GM18861 (cell line): ENCODE data around the gene ECE2.

Experiments
- ATAC-seq: cut with Tn5 transposase; IDR thresholded peaks from one replicate; pipeline ENCODE4 v1.9.1; 2021; ENCODE audit not compliant: unreplicated experiment

The ECE2 gene

DNA sequence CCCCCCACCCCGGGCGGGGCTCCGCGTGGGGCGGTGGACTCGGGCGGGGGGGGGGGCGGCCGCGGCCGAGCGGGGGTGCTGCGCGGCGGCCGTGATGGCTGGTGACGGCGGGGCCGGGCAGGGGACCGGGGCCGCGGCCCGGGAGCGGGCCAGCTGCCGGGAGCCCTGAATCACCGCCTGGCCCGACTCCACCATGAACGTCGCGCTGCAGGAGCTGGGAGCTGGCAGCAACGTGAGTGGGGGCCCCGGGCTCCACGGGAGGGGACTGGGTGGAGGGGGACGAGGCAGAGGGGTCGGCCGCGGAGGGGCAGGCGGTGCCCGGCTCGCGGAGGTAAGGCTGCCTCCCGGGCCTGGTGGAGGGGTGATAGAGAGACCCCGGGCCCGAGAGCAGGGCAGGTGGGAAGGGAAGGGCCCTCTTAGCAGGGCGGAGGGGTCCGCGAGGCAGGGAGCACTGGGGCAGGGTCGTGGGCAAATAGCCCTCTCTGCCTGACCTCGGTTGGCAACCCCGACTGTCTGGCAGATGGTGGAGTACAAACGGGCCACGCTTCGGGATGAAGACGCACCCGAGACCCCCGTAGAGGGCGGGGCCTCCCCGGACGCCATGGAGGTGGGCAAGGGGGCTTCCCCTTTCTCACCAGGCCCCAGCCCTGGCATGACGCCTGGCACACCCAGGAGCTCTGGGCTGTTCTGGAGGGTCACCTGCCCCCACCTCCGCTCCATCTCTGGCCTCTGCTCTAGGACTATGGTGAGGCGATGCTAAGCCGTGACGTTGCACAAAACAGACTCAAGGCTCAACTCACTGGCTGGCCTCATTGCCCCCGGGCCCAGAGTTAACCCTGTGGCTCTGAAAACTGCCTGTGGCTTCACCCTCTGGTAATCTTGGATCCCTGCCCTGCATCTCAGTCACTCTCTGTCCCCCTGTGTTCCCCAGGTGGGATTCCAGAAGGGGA lies at the start of gene ECE2:
Gene ECE2 (plus strand): TSS at position 62 of the 950 bp plus-strand sequence. CDS start 132 bp downstream, at position 194.
- ATAC-seq, result no peak

DNA sequence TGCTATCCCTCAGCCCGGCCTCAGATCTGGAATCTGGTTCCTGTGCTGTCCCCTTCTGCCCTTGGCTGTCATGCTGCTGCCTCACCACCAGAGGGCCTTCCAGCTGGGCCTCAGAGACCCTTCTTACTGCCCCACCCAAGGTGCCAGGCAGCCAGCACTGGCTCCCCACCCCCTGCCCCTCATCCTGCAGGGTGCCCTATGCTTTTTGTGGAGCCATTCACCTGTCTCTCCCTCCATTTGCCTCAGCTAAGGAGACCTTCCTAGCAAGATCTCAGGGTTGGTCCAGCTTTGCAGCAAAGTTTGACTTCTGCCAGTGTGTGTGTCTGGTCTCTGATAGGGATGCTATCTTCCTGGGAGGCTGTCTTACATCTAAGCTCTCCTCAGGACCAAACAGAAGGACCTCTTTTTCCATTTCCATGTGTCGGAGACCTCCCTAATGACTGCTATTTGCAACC lies 48.3 kb upstream of the ECE2 start:
- no peak for ATAC-seq

DNA sequence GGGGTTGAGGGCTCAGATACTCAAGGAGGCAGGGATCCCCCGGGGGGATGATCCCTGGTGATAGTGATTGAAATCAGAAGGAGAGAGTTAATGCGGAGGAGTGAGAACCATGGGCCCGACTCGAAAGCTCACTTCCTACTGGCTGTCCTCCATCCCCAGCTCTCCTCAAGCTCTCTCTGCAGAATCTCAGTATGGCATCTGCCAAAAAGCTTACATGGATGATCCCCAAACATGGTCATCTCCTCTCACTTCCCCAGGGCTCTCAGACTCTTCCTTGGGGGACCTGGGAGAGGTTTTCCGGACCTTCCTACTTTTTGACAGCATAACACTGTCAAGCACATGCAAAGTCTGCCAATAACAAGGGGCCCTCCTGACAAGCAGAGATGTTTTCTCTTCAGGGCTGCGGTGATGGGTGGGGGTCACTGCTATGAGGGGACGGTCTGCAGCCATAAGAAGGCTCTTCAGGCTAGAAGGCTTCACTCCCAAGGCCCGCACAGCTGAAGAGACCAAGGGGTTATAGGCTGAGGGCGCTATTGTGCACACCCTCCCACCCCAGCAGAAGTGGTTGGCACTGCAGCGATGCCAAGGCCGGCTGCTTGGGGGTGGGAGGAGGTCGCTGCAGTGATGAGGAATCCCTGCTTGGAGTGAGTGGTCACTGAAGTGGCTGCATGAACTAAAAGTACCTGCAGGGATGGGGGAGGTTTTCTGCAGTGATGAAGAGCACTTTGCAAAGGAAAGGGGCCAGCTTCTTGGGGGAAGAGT lies 47.3 kb upstream of the ECE2 start:
- no peak for ATAC-seq

DNA sequence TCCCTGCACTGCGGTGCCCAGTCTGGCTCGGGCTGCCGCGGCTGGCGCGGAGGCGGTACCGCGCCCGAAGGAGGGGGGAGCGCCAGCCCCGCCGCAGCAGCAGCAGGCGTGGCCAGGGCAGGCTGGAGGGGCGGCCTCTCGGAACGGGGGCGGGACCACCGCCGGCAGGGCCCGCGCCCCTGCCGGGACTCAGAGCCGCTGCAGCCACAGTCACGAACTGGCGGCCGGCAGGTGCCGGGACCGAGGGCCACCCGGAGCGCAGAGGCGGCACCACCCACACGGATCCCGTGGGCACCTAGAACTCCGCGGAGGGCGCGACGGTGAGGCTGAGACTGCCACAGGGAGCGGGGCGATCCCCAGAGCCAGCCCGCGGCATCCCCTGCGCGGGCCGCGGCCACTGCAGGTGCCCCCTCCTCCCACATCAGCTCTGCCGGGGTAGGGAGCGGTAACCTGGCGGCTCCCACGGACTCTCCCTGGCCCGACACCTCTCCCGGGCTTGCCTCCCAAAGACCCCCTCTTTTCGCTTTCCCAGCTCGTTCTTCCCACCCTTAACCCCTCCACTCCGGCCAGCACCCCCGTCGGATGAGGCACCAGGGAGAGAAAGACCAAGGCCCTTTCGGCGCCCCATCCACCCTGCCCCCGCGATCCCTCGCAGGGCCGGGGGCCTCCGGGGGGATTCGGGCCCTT lies 46.3 kb upstream of the ECE2 start, which contains the start of gene VWA5B2:
Gene VWA5B2 (plus strand): TSS at position 192 of the 687 bp plus-strand sequence. CDS start 944 bp downstream, outside the sequence.
- peak; percentile 70 for ATAC-seq

DNA sequence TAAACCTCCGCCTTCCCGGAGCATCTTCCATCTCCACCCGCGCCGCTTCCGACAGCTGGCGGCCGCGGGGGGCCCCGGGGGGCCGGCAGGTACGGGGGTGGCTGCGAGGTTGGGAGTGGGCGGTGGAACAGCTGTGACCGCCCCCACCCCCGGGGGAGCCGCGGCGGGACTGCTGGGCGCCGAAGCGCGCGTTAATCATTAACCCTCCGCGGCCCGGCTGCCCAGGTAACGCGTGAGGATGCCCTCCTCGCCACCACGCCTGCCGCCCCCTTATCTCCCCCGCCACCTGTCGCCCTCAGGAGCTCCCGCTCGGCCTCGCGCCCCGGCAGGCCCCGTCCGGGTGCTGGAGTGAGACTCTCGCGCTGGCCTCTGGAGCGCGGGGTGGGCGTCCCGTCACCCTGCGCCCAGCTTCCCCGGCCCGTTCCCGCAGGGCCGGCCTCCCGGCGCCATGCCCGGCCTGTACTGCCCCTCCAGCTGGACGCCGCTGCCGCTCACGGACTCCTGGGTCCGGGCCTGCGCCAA lies 45.7 kb upstream of the ECE2 start:
- ATAC-seq, result no peak

DNA sequence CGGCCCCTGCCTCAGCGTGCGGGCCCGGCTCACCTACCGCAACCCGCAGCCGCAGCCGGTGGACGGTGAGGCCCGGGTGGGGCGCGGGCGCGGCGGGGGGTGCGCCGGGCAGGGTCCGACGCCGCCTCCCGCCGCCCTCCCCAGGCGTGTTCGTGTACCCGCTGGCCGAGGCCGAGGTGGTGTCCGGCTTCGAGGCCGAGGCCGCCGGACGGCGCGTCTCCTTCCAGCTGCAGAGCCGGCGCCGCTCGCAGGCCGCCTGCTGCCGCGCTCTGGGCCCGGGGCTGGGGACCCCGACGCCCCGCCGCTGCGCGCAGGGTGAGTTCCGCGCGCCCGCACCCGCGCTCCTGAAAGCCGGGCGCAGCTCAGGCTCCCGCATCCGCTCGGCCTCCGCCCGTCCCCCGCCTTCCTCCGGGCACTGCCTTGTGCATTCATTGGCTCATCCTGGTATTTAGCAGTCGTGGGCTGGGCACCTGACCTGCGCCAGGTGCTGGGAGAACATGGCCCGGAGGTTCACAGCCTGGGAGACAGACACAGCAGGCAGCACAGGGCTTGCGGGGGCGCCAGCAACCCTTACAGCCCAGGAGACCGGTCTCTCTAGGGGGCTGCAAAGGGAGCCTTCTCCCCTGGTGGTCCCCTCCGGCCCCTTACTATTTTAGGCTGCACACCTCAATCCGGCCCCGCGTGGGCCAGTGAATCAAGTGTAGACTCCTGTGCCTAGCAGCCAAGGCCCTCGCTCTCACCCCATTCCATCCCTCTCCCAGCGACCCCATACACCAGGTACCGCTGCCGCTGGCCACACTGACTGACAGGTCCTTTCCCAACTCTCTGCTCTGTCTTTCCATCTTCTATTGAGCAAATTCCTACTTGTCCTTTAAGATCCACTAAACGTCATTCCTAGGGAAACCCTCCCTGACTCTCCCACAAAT lies 45.0 kb upstream of the ECE2 start:
- ATAC-seq, result no peak

DNA sequence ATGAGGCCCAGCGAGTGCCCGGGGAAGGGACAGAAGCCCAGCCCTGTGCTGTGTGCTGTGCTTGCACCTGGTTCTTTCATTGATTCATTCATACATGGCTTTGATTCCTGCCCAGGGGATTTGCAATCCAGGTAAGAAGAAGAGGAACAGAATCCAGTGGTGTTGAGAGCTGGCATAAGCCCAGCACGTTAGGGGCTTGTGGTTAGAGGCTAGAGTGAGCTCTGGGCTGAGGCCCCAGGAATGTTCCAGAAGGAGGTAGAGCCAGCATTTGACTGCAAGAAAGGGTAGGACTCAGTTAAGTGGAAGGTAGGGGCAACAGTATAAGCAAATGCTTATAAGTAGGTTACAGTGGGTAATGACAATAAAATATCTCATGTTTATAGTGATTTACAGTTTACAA lies 44.2 kb upstream of the ECE2 start:
- ATAC-seq, result no peak

DNA sequence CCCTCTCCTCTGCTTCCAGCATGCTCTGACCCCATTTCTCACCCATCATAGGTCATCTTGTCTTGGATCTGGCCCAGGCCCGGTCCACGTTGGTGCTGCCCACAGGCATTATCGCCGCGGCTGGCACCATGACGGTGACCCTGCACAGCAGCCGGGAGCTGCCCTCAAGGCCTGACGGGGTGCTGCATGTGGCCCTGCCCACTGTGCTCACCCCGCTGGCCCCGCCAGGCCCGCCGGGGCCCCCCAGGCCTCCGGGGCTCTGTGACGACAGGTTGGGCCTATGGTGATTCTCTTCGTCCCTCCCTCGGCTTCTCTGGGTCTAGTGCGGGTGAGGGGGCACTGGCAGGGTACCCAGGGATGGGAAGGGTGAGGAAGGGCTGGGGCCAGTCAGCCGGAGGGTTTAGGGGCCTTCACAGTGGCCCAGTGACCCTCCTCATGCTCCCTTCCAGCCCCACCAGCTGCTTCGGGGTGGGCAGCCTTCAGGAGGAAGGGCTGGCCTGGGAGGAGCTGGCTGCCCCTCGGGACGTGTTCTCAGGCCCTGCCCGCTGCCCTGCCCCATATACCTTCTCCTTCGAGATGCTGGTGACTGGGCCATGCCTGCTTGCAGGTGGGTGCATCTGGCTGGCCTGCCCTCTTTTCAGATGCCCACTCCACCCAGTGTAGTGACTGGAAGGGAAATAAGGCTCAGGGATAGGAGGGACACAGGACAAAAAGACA lies 42.5 kb upstream of the ECE2 start:
- ATAC-seq, result no peak

DNA sequence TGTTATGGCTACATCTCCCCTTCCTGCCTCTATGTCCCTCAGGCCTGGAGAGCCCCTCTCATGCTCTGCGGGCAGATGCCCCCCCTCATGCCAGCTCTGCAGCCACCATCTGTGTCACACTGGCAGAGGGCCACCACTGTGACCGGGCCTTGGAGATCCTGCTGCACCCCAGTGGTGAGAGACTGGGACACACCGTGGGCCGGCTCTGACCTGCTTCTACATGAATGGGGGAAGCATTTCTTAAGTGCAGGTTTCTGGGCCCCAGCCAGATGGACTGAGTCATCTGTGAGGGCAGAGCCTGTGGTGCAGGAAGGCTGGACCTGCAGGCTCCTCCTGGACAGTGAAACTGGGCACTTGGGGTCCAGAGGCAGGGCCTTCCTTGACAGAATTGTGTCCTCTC lies 41.6 kb upstream of the ECE2 start:
- no peak for ATAC-seq

DNA sequence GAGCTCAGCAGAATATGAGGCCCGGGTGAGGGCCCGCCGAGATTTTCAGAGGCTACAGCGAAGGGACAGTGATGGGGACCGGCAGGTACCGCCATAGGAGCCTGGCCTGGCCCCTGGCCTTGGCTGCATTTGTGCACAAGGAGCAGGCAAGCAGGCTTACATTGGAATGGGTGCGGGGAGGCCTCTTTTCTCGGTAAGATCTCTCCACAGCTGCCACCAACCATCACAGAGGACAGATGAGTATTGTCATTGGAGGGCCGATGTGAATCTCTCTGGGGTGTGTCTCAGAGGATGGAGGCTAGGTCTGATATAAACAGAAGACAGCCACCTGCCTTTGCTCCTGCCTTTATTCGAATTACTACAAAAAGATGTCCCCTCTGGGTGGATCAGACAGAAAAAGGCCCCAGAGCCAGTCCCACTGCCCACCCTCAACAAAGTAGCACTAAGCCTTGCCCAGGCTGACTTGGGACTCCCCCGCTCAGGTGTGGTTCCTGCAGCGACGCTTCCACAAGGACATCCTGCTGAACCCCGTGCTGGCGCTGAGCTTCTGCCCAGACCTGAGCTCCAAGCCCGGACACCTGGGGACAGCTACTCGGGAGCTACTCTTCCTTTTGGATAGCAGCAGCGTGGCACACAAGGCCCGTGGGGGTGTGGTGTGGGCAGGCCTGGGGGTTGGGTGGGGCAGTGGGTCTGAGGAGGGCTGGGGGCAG lies 41.0 kb upstream of the ECE2 start:
- no peak for ATAC-seq

DNA sequence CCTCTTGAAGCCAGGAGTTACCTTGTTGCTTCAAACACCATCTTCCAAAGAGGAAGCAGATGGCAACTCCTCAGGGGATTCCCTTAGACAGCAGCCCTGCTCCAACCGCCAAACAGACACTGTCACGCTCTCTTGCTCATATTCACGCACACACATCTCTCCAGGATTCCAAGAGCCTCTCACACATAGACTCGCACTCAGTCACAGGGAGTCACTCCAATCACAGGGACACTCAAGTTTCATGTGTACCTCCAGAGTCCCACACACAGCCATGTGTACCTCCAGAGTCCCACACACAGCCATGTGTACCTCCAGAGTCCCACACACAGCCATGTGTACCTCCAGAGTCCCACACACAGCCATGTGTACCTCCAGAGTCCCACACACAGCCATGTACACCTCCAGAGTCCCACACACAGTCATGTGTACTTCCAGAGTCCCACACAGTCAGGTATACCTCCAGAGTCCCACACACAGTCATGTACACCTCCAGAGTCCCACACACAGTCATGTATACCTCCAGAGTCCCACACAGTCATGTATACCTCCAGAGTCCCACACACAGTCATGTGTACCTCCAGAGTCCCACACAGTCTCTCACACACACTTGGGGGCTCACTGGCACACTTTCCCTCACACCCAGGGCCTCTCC lies 40.3 kb upstream of the ECE2 start:
- no peak for ATAC-seq

DNA sequence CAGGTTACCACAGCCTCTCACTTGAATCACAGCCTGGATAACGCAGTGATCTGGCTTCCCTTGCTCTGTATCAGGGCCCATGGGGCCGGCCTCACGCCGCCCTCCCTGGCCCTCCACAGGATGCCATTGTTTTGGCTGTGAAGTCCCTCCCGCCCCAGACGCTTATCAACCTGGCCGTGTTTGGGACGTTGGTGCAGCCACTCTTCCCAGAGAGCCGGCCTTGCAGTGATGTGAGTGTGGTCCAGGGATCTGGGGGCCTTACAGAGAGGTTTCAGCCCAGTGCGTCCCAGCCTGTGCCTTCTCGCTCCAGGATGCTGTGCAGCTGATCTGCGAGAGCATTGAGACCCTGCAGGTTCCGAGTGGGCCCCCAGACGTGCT lies 39.8 kb upstream of the ECE2 start:
- ATAC-seq, result no peak

DNA sequence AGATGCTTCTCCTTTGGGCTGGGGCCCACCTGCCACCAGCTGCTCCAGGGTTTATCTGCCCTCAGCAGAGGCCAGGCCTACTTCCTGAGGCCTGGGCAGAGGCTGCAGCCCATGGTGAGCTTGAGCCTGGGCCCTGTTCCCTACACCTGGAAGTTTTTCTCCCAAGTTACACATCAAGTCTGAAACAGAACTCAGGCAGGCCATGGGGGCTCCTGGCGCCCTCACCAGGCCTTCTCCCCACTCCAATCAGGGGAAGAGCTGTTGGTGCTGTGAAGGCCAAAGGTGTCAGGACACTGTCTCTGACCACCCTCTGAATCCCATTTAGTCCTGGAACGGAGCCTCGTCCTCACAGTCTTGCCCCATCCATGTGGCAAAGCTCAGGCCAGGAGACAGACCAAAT lies 39.2 kb upstream of the ECE2 start:
- ATAC-seq, result no peak

DNA sequence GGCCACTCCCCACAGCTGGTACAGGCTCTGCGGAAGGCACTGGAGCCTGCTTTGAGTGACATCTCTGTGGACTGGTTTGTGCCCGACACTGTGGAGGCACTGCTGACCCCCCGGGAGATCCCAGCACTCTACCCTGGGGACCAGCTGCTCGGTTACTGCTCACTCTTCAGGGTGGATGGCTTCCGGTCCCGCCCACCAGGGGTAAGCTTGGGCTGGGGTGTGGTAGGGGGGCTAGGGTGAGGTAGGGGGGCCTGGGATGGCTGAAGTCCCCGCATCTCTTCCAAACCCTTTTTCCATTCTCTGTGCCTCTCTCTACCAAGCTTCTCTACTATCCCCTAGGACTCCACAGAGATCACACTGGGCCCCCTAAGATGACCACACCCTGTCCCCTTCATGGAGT lies 38.6 kb upstream of the ECE2 start:
- no peak for ATAC-seq

DNA sequence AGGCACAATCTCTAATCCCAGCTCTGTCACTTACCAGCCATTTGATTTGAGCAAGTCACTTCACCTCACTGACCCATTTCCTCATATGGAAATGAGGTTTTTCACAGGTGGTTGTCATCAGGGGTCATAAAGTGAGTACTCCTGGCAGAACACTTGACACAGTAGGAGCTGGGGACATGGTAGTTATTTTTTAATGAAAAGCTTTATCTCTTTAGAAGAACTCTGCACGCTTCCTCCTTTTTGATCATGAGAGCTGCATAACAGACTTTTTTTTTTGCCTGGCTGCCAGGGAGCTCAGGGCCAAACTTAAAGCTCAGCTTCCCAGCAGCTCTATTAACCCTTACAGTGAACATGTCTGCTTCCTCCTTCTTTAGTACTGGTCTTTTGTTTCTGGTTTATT lies 38.0 kb upstream of the ECE2 start:
- no peak for ATAC-seq

DNA sequence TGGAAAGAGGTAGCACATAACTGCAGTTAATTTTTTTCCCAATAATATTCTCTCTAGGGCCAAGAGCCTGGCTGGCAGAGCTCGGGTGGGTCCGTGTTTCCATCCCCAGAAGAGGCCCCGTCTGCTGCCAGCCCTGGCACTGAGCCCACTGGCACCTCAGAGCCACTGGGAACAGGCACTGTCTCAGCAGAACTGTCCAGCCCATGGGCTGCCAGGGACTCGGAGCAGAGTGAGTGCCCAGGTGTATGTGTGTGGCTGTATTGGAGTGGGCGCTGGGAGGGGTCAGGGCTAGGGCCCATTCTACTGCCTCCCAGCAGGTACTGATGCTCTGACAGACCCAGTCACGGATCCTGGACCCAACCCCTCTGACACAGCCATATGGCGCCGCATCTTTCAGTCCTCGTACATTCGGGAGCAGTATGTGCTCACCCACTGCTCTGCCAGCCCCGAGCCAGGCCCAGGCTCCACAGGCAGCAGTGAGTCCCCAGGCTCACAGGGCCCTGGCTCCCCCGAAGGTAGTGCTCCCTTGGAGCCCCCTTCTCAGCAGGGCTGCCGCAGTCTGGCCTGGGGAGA lies 37.5 kb upstream of the ECE2 start:
- ATAC-seq, result no peak

DNA sequence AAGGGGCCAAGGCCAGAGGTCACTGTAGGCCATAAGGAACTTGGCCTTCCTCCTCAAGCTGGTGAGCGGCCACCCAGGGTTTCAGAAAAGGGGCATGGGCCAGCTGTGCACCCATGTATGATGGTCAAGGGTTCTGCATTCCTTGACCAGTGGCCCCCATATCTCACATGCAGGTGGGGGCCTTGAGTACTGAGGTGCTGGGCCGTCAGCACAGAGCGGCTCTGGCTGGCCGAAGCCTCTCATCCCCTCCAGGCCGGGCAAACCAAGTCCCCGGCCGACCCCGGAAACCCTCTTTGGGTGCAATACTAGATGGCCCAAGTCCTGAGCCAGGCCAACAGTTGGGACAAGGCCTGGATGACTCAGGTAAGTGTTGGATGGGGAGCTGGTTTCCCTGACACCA lies 36.6 kb upstream of the ECE2 start:
- ATAC-seq, result no peak

DNA sequence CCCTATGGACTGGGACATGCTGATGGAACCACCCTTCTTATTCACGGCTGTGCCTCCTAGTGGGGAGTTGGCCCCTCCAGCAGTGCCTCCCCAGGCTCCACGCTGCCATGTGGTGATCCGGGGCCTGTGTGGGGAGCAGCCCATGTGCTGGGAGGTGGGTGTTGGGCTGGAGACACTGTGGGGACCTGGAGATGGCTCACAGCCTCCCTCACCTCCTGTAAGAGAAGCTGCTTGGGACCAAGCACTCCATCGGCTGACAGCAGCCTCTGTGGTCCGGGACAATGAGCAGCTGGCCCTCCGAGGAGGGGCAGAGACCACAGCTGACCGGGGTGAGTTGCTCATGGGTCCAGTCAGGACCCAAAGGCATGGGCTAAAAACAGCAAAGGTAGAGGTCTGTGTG lies 36.1 kb upstream of the ECE2 start:
- ATAC-seq, result no peak
